Memory B cell (primary cell): ENCODE measurements around the gene BPI.
"Not testable (repeated sequence)": the region's sequence is repeated elsewhere in the genome, so short reads cannot be mapped to it uniquely, and the experiment has no call there.

Experiments used
- ATAC-seq: fragments of 150-1000 bp; cut with Tn5 transposase; 2 replicates; pipeline ENCODE4 v1.10.0; 2021; ENCODE audit warnings: low read depth, mild to moderate bottlenecking, moderate library complexity
- DNase-seq, 2 donors: peaks; one replicate each; pipeline ENCODE4 v3.0.0; 2022; ENCODE audit warnings: low spot score in 2 of 2
- H3K27ac Mint-ChIP-seq: one replicate; pipeline ENCODE4 v1.8.0; 2022; ENCODE audit warnings: mild to moderate bottlenecking, moderate library complexity, mixed read lengths
- H3K27me3 Mint-ChIP-seq: one replicate; pipeline ENCODE4 v1.8.0; 2022; ENCODE audit warnings: mixed read lengths
- H3K36me3 Mint-ChIP-seq: one replicate; pipeline ENCODE4 v1.8.0; 2022; ENCODE audit warnings: mild to moderate bottlenecking, mixed read lengths
- H3K4me1 Mint-ChIP-seq: one replicate; pipeline ENCODE4 v1.8.0; 2022; ENCODE audit warnings: mixed read lengths
- H3K4me3 Mint-ChIP-seq: one replicate; pipeline ENCODE4 v1.8.0; 2022; ENCODE audit warnings: mild to moderate bottlenecking, moderate library complexity, mixed read lengths
- H3K9me3 Mint-ChIP-seq: one replicate; pipeline ENCODE4 v1.8.0; 2022; ENCODE audit warnings: mixed read lengths

Gene BPI

GRCh38 chr20:38358556-38358955 lies 54.6 kb downstream of the BPI start:
- ATAC-seq = no peak
- H3K4me3 Mint-ChIP-seq = no peak overlapping the region
- no peaks in the 10 kb centered on the region for H3K36me3 Mint-ChIP-seq
- no peaks in the 10 kb centered on the region for H3K9me3 Mint-ChIP-seq
- peaks cover 2% of the 10 kb centered on the region for H3K27me3 Mint-ChIP-seq
- no peak for DNase-seq
- H3K27ac Mint-ChIP-seq = no peak overlapping the region
- H3K4me1 Mint-ChIP-seq = peaks cover 9% of the 10 kb centered on the region

- no peaks in the 10 kb centered on the region for H3K36me3 Mint-ChIP-seq
- H3K4me3 Mint-ChIP-seq = no peak overlapping the region
- H3K27me3 Mint-ChIP-seq = peaks cover 4% of the 10 kb centered on the region
- no peak for DNase-seq
- no peaks in the 10 kb centered on the region for H3K9me3 Mint-ChIP-seq
- no peaks in the 10 kb centered on the region for H3K4me1 Mint-ChIP-seq
- no peak overlapping the region for H3K27ac Mint-ChIP-seq
- no peak for ATAC-seq
Observed at GRCh38 chr20:38363004-38363747, 59.2 kb downstream of the BPI start.

- Mint-ChIP-seq H3K4me1 (peaks cover 8% of the 10 kb centered on the region), H3K27me3 (peaks cover 5% of the 10 kb centered on the region), H3K4me3 (no peak overlapping the region), H3K27ac (no peak overlapping the region), H3K9me3 (no peaks in the 10 kb centered on the region), H3K36me3 (no peaks in the 10 kb centered on the region)
- no peak for DNase-seq
- peak; percentile 67 for ATAC-seq
Observed at GRCh38 chr20:38369389-38369788, 65.4 kb downstream of the BPI start.

- H3K4me3 Mint-ChIP-seq = no peak overlapping the region
- peaks cover 2% of the 10 kb centered on the region for H3K27me3 Mint-ChIP-seq
- H3K36me3 Mint-ChIP-seq = no peaks in the 10 kb centered on the region
- DNase-seq = no peak
- H3K9me3 Mint-ChIP-seq = no peaks in the 10 kb centered on the region
- H3K27ac Mint-ChIP-seq = no peak overlapping the region
- peaks cover 8% of the 10 kb centered on the region for H3K4me1 Mint-ChIP-seq
- ATAC-seq = no peak
Observed at GRCh38 chr20:38372806-38373205, 68.8 kb downstream of the BPI start.

- peaks cover 8% of the 10 kb centered on the region for H3K4me1 Mint-ChIP-seq
- ATAC-seq (no peak), DNase-seq (no peak)
- H3K27me3 Mint-ChIP-seq = peaks cover 2% of the 10 kb centered on the region
- H3K36me3 Mint-ChIP-seq = no peaks in the 10 kb centered on the region
- H3K4me3 Mint-ChIP-seq = no peak overlapping the region
- no peak overlapping the region for H3K27ac Mint-ChIP-seq
- H3K9me3 Mint-ChIP-seq = no peaks in the 10 kb centered on the region
Observed at GRCh38 chr20:38373231-38373867, 69.4 kb downstream of the BPI start.

- H3K27ac Mint-ChIP-seq = no peak overlapping the region
- H3K27me3 Mint-ChIP-seq = peaks cover 2% of the 10 kb centered on the region
- no peaks in the 10 kb centered on the region for H3K36me3 Mint-ChIP-seq
- peaks cover 8% of the 10 kb centered on the region for H3K4me1 Mint-ChIP-seq
- ATAC-seq (no peak), DNase-seq (no peak)
- no peak overlapping the region for H3K4me3 Mint-ChIP-seq
- no peaks in the 10 kb centered on the region for H3K9me3 Mint-ChIP-seq
Observed at GRCh38 chr20:38373898-38374297, 69.9 kb downstream of the BPI start.

GRCh38 chr20:38377039-38377685 lies 73.2 kb downstream of the BPI start:
- H3K4me1 Mint-ChIP-seq = no peaks in the 10 kb centered on the region
- H3K4me3 Mint-ChIP-seq = no peak overlapping the region
- no peaks in the 10 kb centered on the region for H3K36me3 Mint-ChIP-seq
- no peaks in the 10 kb centered on the region for H3K9me3 Mint-ChIP-seq
- no peak for DNase-seq
- ATAC-seq = no peak
- H3K27me3 Mint-ChIP-seq = peaks cover 2% of the 10 kb centered on the region
- H3K27ac Mint-ChIP-seq = no peak overlapping the region

GRCh38 chr20:38377838-38378237 lies 73.9 kb downstream of the BPI start:
- not testable (repeated sequence) for H3K27me3 Mint-ChIP-seq, H3K4me3 Mint-ChIP-seq, H3K27ac Mint-ChIP-seq, DNase-seq, H3K4me1 Mint-ChIP-seq, ATAC-seq, H3K9me3 Mint-ChIP-seq, H3K36me3 Mint-ChIP-seq

- Mint-ChIP-seq H3K27ac (no peak overlapping the region), H3K27me3 (peaks cover 12% of the 10 kb centered on the region), H3K4me1 (no peaks in the 10 kb centered on the region), H3K9me3 (no peaks in the 10 kb centered on the region), H3K4me3 (no peak overlapping the region), H3K36me3 (peaks cover 1% of the 10 kb centered on the region)
- DNase-seq (no peak), ATAC-seq (no peak)
Observed at GRCh38 chr20:38383147-38383546, 79.2 kb downstream of the BPI start.

- H3K9me3 Mint-ChIP-seq = peaks cover 7% of the 10 kb centered on the region
- H3K4me3 Mint-ChIP-seq = no peak overlapping the region
- DNase-seq (no peak), ATAC-seq (no peak)
- H3K36me3 Mint-ChIP-seq = peaks cover 1% of the 10 kb centered on the region
- H3K27ac Mint-ChIP-seq = no peak overlapping the region
- H3K4me1 Mint-ChIP-seq = no peaks in the 10 kb centered on the region
- peaks cover 12% of the 10 kb centered on the region for H3K27me3 Mint-ChIP-seq
Observed at GRCh38 chr20:38386004-38386403, 82.0 kb downstream of the BPI start.

- Mint-ChIP-seq H3K4me1 (no peaks in the 10 kb centered on the region), H3K27me3 (peaks cover 12% of the 10 kb centered on the region), H3K36me3 (peaks cover 1% of the 10 kb centered on the region), H3K27ac (no peak overlapping the region), H3K4me3 (no peak overlapping the region), H3K9me3 (peaks cover 7% of the 10 kb centered on the region)
- no peak for ATAC-seq
- no peak for DNase-seq
Observed at GRCh38 chr20:38386851-38387250, 82.9 kb downstream of the BPI start.
